GM10847 (cell line): ENCODE results near the gene DUSP16.

ENCODE experiments used
- POLR2A ChIP-seq: IDR thresholded peaks from 2 replicates; pipeline ENCODE4 v1.6.1; 2011; ENCODE audit not compliant: insufficient read length; ENCODE audit errors: extremely low read depth

DUSP16 gene

GRCh38 chr12:12587878-12588277, 25.2 kb upstream of the DUSP16 start:
- TF ChIP-seq POLR2A, result no peak

- no peak for TF ChIP-seq POLR2A
Measured at GRCh38 chr12:12586879-12587675, 24.4 kb upstream of the DUSP16 start.

GRCh38 chr12:12585115-12585863, 22.6 kb upstream of the DUSP16 start:
- no peak for TF ChIP-seq POLR2A

GRCh38 chr12:12583510-12584178, 21.0 kb upstream of the DUSP16 start:
- TF ChIP-seq POLR2A, result no peak

GRCh38 chr12:12582895-12583303, 20.2 kb upstream of the DUSP16 start:
- TF ChIP-seq POLR2A, result no peak

GRCh38 chr12:12582193-12582881, 19.7 kb upstream of the DUSP16 start:
- no peak for TF ChIP-seq POLR2A

- no peak for TF ChIP-seq POLR2A
Measured at GRCh38 chr12:12577786-12578185, 15.1 kb upstream of the DUSP16 start.

GRCh38 chr12:12572659-12573058, 10.0 kb upstream of the DUSP16 start:
- no peak for TF ChIP-seq POLR2A

- no peak for TF ChIP-seq POLR2A
Measured at GRCh38 chr12:12564911-12565310, 2.2 kb upstream of the DUSP16 start.

- TF ChIP-seq POLR2A, result no peak
Measured at GRCh38 chr12:12563290-12563928, 746 bp upstream of the DUSP16 start.

GRCh38 chr12:12562016-12562483, 613 bp downstream of the DUSP16 start:
- TF ChIP-seq POLR2A, result no peak

- no peak for TF ChIP-seq POLR2A
Measured at GRCh38 chr12:12561371-12562015, 1.2 kb downstream of the DUSP16 start.

- TF ChIP-seq POLR2A, result no peak
Measured at GRCh38 chr12:12560587-12561370, 1.9 kb downstream of the DUSP16 start.

- no peak for TF ChIP-seq POLR2A
Measured at GRCh38 chr12:12559719-12560296, 2.9 kb downstream of the DUSP16 start.

- no peak for TF ChIP-seq POLR2A
Measured at GRCh38 chr12:12558291-12558690, 4.4 kb downstream of the DUSP16 start.
